ENCODE data around the gene NMRAL1.

NMRAL1 gene

GRCh38 chr16:4461250-4462085, 13.0 kb downstream of the NMRAL1 start:
- Histone ChIP-seq H3K9me3 (ENCODE audit: low read length) (no peaks in the 10 kb centered on the region), H4K20me1 (ENCODE audit: insufficient read depth, low read length) (no peaks in the 10 kb centered on the region), H3K79me2 (ENCODE audit: insufficient read depth, low read length) (no peaks in the 10 kb centered on the region), H3K36me3 (ENCODE audit: insufficient read depth, low read length) (peaks cover 61% of the 10 kb centered on the region), H3F3A (ENCODE audit: insufficient read depth, low read length) (no peaks in the 10 kb centered on the region), H3K9me2 (ENCODE audit: low read depth, low read length) (no peaks in the 10 kb centered on the region), H3K4me1 (ENCODE audit: insufficient read depth, low read length, severe bottlenecking) (no peaks in the 10 kb centered on the region), H3K9ac (ENCODE audit: low read length) (no peak overlapping the region), H3K27me3 (ENCODE audit: insufficient read depth, low read length) (no peaks in the 10 kb centered on the region), H2AFZ (ENCODE audit: low read length) (no peak overlapping the region), H3K27ac (ENCODE audit: low read depth, low read length, poor library complexity, severe bottlenecking) (no peak overlapping the region), H3K4me3 (ENCODE audit: low read depth, low read length, poor library complexity, severe bottlenecking) (no peak overlapping the region), H3K4me2 (ENCODE audit: low read length) (no peak overlapping the region)
- TF ChIP-seq EZH2 (IDR thresholded peaks at IDR 0.05; ENCODE audit: borderline replicate concordance, low read length) = no peak
- TF ChIP-seq, protein P1, sequence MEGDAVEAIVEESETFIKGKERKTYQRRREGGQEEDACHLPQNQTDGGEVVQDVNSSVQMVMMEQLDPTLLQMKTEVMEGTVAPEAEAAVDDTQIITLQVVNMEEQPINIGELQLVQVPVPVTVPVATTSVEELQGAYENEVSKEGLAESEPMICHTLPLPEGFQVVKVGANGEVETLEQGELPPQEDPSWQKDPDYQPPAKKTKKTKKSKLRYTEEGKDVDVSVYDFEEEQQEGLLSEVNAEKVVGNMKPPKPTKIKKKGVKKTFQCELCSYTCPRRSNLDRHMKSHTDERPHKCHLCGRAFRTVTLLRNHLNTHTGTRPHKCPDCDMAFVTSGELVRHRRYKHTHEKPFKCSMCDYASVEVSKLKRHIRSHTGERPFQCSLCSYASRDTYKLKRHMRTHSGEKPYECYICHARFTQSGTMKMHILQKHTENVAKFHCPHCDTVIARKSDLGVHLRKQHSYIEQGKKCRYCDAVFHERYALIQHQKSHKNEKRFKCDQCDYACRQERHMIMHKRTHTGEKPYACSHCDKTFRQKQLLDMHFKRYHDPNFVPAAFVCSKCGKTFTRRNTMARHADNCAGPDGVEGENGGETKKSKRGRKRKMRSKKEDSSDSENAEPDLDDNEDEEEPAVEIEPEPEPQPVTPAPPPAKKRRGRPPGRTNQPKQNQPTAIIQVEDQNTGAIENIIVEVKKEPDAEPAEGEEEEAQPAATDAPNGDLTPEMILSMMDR (IDR thresholded peaks at IDR 0.05; ENCODE audit: low read length) = no peak

DNA sequence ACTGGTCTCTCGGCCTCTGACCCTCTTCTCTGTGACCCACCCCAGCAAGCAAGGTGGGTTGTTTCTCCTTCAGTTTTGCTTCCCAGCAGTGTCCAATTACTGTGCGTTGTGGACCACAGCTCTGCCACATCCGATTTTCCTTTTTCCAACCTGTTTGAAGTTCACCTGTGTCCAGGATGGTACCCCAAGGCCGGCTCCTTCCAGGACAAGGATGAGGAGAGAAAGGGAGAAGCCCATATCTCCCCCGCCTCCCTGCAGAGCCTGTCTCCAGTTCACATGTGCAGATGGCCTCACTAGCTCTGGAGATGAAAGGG, 13.5 kb downstream of the NMRAL1 start:
- Histone ChIP-seq H2AFZ (ENCODE audit: low read length) (no peak overlapping the region), H3K4me2 (ENCODE audit: low read length) (no peak overlapping the region), H3F3A (ENCODE audit: insufficient read depth, low read length) (no peaks in the 10 kb centered on the region), H3K4me3 (ENCODE audit: low read depth, low read length, poor library complexity, severe bottlenecking) (no peak overlapping the region), H3K27me3 (ENCODE audit: insufficient read depth, low read length) (no peaks in the 10 kb centered on the region), H3K9me3 (ENCODE audit: low read length) (no peaks in the 10 kb centered on the region), H3K9me2 (ENCODE audit: low read depth, low read length) (no peaks in the 10 kb centered on the region), H3K27ac (ENCODE audit: low read depth, low read length, poor library complexity, severe bottlenecking) (no peak overlapping the region), H3K79me2 (ENCODE audit: insufficient read depth, low read length) (no peaks in the 10 kb centered on the region), H3K36me3 (ENCODE audit: insufficient read depth, low read length) (peaks cover 61% of the 10 kb centered on the region), H3K9ac (ENCODE audit: low read length) (no peak overlapping the region), H3K4me1 (ENCODE audit: insufficient read depth, low read length, severe bottlenecking) (no peaks in the 10 kb centered on the region), H4K20me1 (ENCODE audit: insufficient read depth, low read length) (no peaks in the 10 kb centered on the region)
- no peak for TF ChIP-seq EZH2 (IDR thresholded peaks at IDR 0.05; ENCODE audit: borderline replicate concordance, low read length)
- TF ChIP-seq, protein P1 (IDR thresholded peaks at IDR 0.05; ENCODE audit: low read length) = no peak

DNA sequence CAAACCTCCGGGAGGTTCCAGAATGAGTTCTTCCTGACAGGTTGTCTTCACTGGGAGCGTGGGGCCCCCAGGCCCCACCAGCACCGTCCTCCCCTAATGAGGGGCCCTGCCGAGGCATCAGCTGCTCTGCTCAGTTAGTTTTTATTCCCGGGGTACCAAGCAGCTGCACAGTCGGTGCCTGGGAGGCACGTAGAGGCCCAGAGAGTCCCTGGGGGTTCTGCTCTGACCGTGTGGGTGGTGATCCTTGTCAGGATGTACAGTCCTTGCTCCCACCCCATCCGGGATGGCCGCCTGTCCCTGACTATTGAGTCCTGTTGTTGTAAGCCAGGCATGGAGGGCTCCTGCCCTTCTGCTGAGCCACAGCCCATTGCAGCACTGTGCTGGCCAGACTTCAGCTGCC, 18.5 kb downstream of the NMRAL1 start:
- Histone ChIP-seq H3K79me2 (ENCODE audit: insufficient read depth, low read length) (no peaks in the 10 kb centered on the region), H3K27ac (ENCODE audit: low read depth, low read length, poor library complexity, severe bottlenecking) (no peak overlapping the region)

More for the DNA sequence above, 18.5 kb downstream of the NMRAL1 start:
- Histone ChIP-seq H4K20me1 (ENCODE audit: insufficient read depth, low read length) (no peaks in the 10 kb centered on the region), H3K9me2 (ENCODE audit: low read depth, low read length) (no peaks in the 10 kb centered on the region), H3K4me3 (ENCODE audit: low read depth, low read length, poor library complexity, severe bottlenecking) (no peak overlapping the region), H3K36me3 (ENCODE audit: insufficient read depth, low read length) (peaks cover 72% of the 10 kb centered on the region), H3K4me2 (ENCODE audit: low read length) (no peak overlapping the region), H3K27me3 (ENCODE audit: insufficient read depth, low read length) (no peaks in the 10 kb centered on the region), H3K9ac (ENCODE audit: low read length) (no peak overlapping the region), H3K4me1 (ENCODE audit: insufficient read depth, low read length, severe bottlenecking) (no peaks in the 10 kb centered on the region), H3K9me3 (ENCODE audit: low read length) (no peaks in the 10 kb centered on the region), H2AFZ (ENCODE audit: low read length) (no peak overlapping the region), H3F3A (ENCODE audit: insufficient read depth, low read length) (no peaks in the 10 kb centered on the region)
- no peak for TF ChIP-seq EZH2 (IDR thresholded peaks at IDR 0.05; ENCODE audit: borderline replicate concordance, low read length)
- TF ChIP-seq, protein P1 (IDR thresholded peaks at IDR 0.05; ENCODE audit: low read length) = no peak

Data from OCI-LY1 (cell line).